Neural progenitor cell (in vitro differentiated cells): ENCODE results near the gene MYO5A. TPM values are rescaled to one million over a fixed set of nuclear protein-coding genes. Genes with fewer than 3 reads are reported as not detected.

ENCODE experiments used
- DNase-seq: peaks from one replicate; pipeline ENCODE4 v3.0.0-alpha.2; 2016; ENCODE audit warnings: low spot score
- H2AFZ ChIP-seq: fragments of 200-600 bp; sonication (generic); replicated peaks from 2 replicates; pipeline ENCODE4 v1.6.1; 2016; ENCODE audit warnings: antibody characterized with exemption
- H3F3A ChIP-seq: fragments of 200-600 bp; sonication (generic); 2 replicates; pipeline ENCODE4 v1.6.1; 2016; ENCODE audit warnings: antibody characterized with exemption, low read depth
- H3K27ac ChIP-seq: fragments of 200-600 bp; sonication (generic); 2 replicates; pipeline ENCODE4 v1.5.1; 2016; ENCODE audit warnings: mild to moderate bottlenecking
- H3K27me3 ChIP-seq: fragments of 200-600 bp; sonication (generic); 2 replicates; pipeline ENCODE4 v1.6.1; 2016; ENCODE audit warnings: mild to moderate bottlenecking, moderate library complexity
- H3K36me3 ChIP-seq: fragments of 200-600 bp; sonication (generic); 2 replicates; pipeline ENCODE4 v1.5.1; 2016
- H3K4me1 ChIP-seq: fragments of 200-600 bp; sonication (generic); 2 replicates; pipeline ENCODE4 v1.6.1; 2016; ENCODE audit warnings: mixed run types
- H3K4me2 ChIP-seq: fragments of 200-600 bp; sonication (generic); 2 replicates; pipeline ENCODE4 v1.6.1; 2016
- H3K4me3 ChIP-seq: fragments of 200-600 bp; sonication (generic); 2 replicates; pipeline ENCODE4 v1.5.1; 2016
- H3K79me2 ChIP-seq: fragments of 200-600 bp; sonication (generic); 2 replicates; pipeline ENCODE4 v1.6.1; 2016; ENCODE audit warnings: low read depth
- H3K9ac ChIP-seq: fragments of 200-600 bp; sonication (generic); 2 replicates; pipeline ENCODE4 v1.6.1; 2016
- H3K9me3 ChIP-seq: fragments of 200-600 bp; sonication (generic); 2 replicates; pipeline ENCODE4 v1.5.1; 2016; ENCODE audit warnings: low read depth
- H4K20me1 ChIP-seq: fragments of 200-600 bp; sonication (generic); 2 replicates; pipeline ENCODE4 v1.6.1; 2016; ENCODE audit warnings: low read depth
- H3K27ac Mint-ChIP-seq: 3 replicates; pipeline ENCODE4 v1.8.0; 2021; ENCODE audit warnings: mixed read lengths
- H3K27me3 Mint-ChIP-seq: 2 replicates; pipeline ENCODE4 v1.8.0; 2022; ENCODE audit warnings: low read depth, mild to moderate bottlenecking, inconsistent platforms, moderate library complexity, mixed read lengths; ENCODE audit not compliant: insufficient read depth
- H3K36me3 Mint-ChIP-seq: 3 replicates; pipeline ENCODE4 v1.8.0; 2021; ENCODE audit warnings: mixed read lengths
- H3K4me1 Mint-ChIP-seq: 3 replicates; pipeline ENCODE4 v1.8.0; 2021; ENCODE audit warnings: mixed read lengths
- H3K4me3 Mint-ChIP-seq: 3 replicates; pipeline ENCODE4 v1.8.0; 2021; ENCODE audit warnings: mild to moderate bottlenecking, moderate library complexity, mixed read lengths
- H3K9me3 Mint-ChIP-seq: 3 replicates; pipeline ENCODE4 v1.8.0; 2020; ENCODE audit warnings: mixed read lengths
- CTCF ChIP-seq: fragments of 200-600 bp; sonication (generic); IDR thresholded peaks from 2 replicates; pipeline ENCODE4 v1.5.1; 2017; ENCODE audit warnings: antibody characterized with exemption, mild to moderate bottlenecking
- EZH2 ChIP-seq: fragments of 200-600 bp; sonication (generic); IDR thresholded peaks from 2 replicates; pipeline ENCODE4 v1.6.1; 2017; ENCODE audit warnings: antibody characterized with exemption, mild to moderate bottlenecking, moderate library complexity
- EZH2phosphoT487 ChIP-seq: fragments of 200-600 bp; sonication (generic); IDR thresholded peaks from 2 replicates; pipeline ENCODE4 v1.6.1; 2017; ENCODE audit warnings: antibody characterized with exemption
- total RNA-seq: library from RNA; depleted of rRNA; stranded (reverse); fragments of >200 nt; gene quantifications from 2 replicates; pipeline ENCODE4 v1.2.3, GENCODE V29; 2015; ENCODE audit warnings: low replicate concordance

MYO5A gene
- total RNA-seq, 1 donor from 2014 or later, result 34.3 TPM

GRCh38 chr15:52263563-52264282 lies 265.0 kb downstream of the MYO5A start:
- H3K27me3 ChIP-seq, result no peaks in the 10 kb centered on the region
- no peak overlapping the region for H3K9ac ChIP-seq
- Mint-ChIP-seq H3K4me1 (peaks cover 64% of the 10 kb centered on the region), H3K9me3 (no peaks in the 10 kb centered on the region), H3K4me3 (no peak overlapping the region), H3K36me3 (peaks cover 20% of the 10 kb centered on the region), H3K27ac (peak overlapping the region; percentile 100), H3K27me3 (peaks cover 8% of the 10 kb centered on the region)
- H3K4me3 ChIP-seq, result no peak overlapping the region
- H3K79me2 ChIP-seq, result no peaks in the 10 kb centered on the region
- H2AFZ ChIP-seq, result no peak overlapping the region
- no peak overlapping the region for H3K4me2 ChIP-seq
- no peaks in the 10 kb centered on the region for H3K36me3 ChIP-seq
- H3K4me1 ChIP-seq, result peaks cover 32% of the 10 kb centered on the region
- H3K27ac ChIP-seq, result no peak overlapping the region
- H4K20me1 ChIP-seq, result no peaks in the 10 kb centered on the region
- H3F3A ChIP-seq, result peaks cover 18% of the 10 kb centered on the region
- no peaks in the 10 kb centered on the region for H3K9me3 ChIP-seq
- no peak for DNase-seq
- no peak for TF ChIP-seq CTCF
- TF ChIP-seq EZH2phosphoT487, result no peak
- no peak for TF ChIP-seq EZH2

- Histone ChIP-seq H3K4me1 (peaks cover 43% of the 10 kb centered on the region), H3F3A (peaks cover 30% of the 10 kb centered on the region), H4K20me1 (no peaks in the 10 kb centered on the region), H3K79me2 (no peaks in the 10 kb centered on the region), H3K27me3 (no peaks in the 10 kb centered on the region), H2AFZ (no peak overlapping the region), H3K4me2 (peak overlapping the region; percentile 46), H3K27ac (peak overlapping the region; percentile 85), H3K36me3 (no peaks in the 10 kb centered on the region), H3K9ac (no peak overlapping the region), H3K9me3 (no peaks in the 10 kb centered on the region), H3K4me3 (no peak overlapping the region)
- TF ChIP-seq CTCF (no peak), EZH2phosphoT487 (no peak), EZH2 (no peak)
- Mint-ChIP-seq H3K4me1 (peaks cover 76% of the 10 kb centered on the region), H3K27ac (peak overlapping the region; percentile 100), H3K4me3 (peak overlapping the region; percentile 66), H3K36me3 (peaks cover 11% of the 10 kb centered on the region), H3K27me3 (peaks cover 8% of the 10 kb centered on the region), H3K9me3 (no peaks in the 10 kb centered on the region)
- no peak for DNase-seq
These were observed 266.3 kb downstream of the MYO5A start for GRCh38 chr15:52262364-52262763.

- H3K27ac Mint-ChIP-seq, result peak overlapping the region; percentile 100
- H3K9ac ChIP-seq, result no peak overlapping the region
- peaks cover 4% of the 10 kb centered on the region for H3K27me3 Mint-ChIP-seq
- no peaks in the 10 kb centered on the region for H3K79me2 ChIP-seq
- H4K20me1 ChIP-seq, result no peaks in the 10 kb centered on the region
- no peaks in the 10 kb centered on the region for H3K27me3 ChIP-seq
- peak; percentile 89 for DNase-seq
- no peaks in the 10 kb centered on the region for H3K9me3 ChIP-seq
- peak overlapping the region; percentile 66 for H3K4me3 Mint-ChIP-seq
- no peak overlapping the region for H3K4me3 ChIP-seq
- H3K9me3 Mint-ChIP-seq, result no peaks in the 10 kb centered on the region
- TF ChIP-seq CTCF (no peak), EZH2 (no peak), EZH2phosphoT487 (no peak)
- peak overlapping the region; percentile 7 for H2AFZ ChIP-seq
- no peaks in the 10 kb centered on the region for H3K36me3 ChIP-seq
- peaks cover 79% of the 10 kb centered on the region for H3K4me1 Mint-ChIP-seq
- H3K4me1 ChIP-seq, result peaks cover 50% of the 10 kb centered on the region
- peak overlapping the region; percentile 85 for H3K27ac ChIP-seq
- peaks cover 7% of the 10 kb centered on the region for H3K36me3 Mint-ChIP-seq
- peaks cover 37% of the 10 kb centered on the region for H3F3A ChIP-seq
- peak overlapping the region; percentile 46 for H3K4me2 ChIP-seq
These were observed 267.0 kb downstream of the MYO5A start for GRCh38 chr15:52261498-52262242.
